HEK293 (cell line): ENCODE data around the gene FAM180A.

Source experiments
- OSR2 ChIP-seq: fragments of 450-650 bp; formaldehyde crosslinking; IDR thresholded peaks from 2 replicates; pipeline ENCODE4 v1.5.1; 2016; ENCODE audit warnings: missing biosample characterization, missing genetic modification characterization
- SALL2 ChIP-seq: fragments of 450-650 bp; formaldehyde crosslinking; IDR thresholded peaks from 2 replicates; pipeline ENCODE4 v1.5.0; 2017; ENCODE audit warnings: missing biosample characterization, mild to moderate bottlenecking, missing genetic modification characterization, borderline replicate concordance
- SCRT2 ChIP-seq: fragments of 450-650 bp; formaldehyde crosslinking; IDR thresholded peaks from 2 replicates; pipeline ENCODE4 v1.5.1; 2016; ENCODE audit warnings: missing biosample characterization, missing genetic modification characterization
- SP7 ChIP-seq: fragments of 450-650 bp; formaldehyde crosslinking; IDR thresholded peaks from 2 replicates; pipeline ENCODE4 v1.5.1; 2016; ENCODE audit warnings: missing biosample characterization, missing genetic modification characterization
- YY2 ChIP-seq: fragments of 450-650 bp; formaldehyde crosslinking; IDR thresholded peaks from 2 replicates; pipeline ENCODE4 v1.5.1; 2016; ENCODE audit warnings: missing biosample characterization, missing genetic modification characterization
- ZBTB7A ChIP-seq: fragments of 450-650 bp; formaldehyde crosslinking; IDR thresholded peaks from 2 replicates; pipeline ENCODE4 v1.5.1; 2016; ENCODE audit warnings: low read depth, missing biosample characterization, missing genetic modification characterization
- ZFP37 ChIP-seq: fragments of 450-650 bp; formaldehyde crosslinking; IDR thresholded peaks from 2 replicates; pipeline ENCODE4 v1.5.1; 2016; ENCODE audit warnings: missing biosample characterization, missing genetic modification characterization
- ZNF138 ChIP-seq: fragments of 450-650 bp; formaldehyde crosslinking; IDR thresholded peaks from 2 replicates; pipeline ENCODE4 v1.5.1; 2016; ENCODE audit warnings: missing biosample characterization, missing genetic modification characterization, borderline replicate concordance
- ZNF146 ChIP-seq: fragments of 450-650 bp; formaldehyde crosslinking; IDR thresholded peaks from 2 replicates; pipeline ENCODE4 v1.5.1; 2016; ENCODE audit warnings: missing biosample characterization, missing genetic modification characterization
- ZNF157 ChIP-seq: fragments of 450-650 bp; formaldehyde crosslinking; IDR thresholded peaks from 2 replicates; pipeline ENCODE4 v1.5.1; 2016; ENCODE audit warnings: missing biosample characterization, missing genetic modification characterization
- ZNF169 ChIP-seq: fragments of 450-650 bp; formaldehyde crosslinking; IDR thresholded peaks from 2 replicates; pipeline ENCODE4 v1.5.1; 2016; ENCODE audit warnings: missing biosample characterization, missing genetic modification characterization
- ZNF221 ChIP-seq: fragments of 450-650 bp; formaldehyde crosslinking; IDR thresholded peaks from 2 replicates; pipeline ENCODE4 v1.5.1; 2017; ENCODE audit warnings: missing biosample characterization, missing genetic modification characterization, borderline replicate concordance
- ZNF23 ChIP-seq: fragments of 450-650 bp; formaldehyde crosslinking; IDR thresholded peaks from 2 replicates; pipeline ENCODE4 v1.5.1; 2016; ENCODE audit warnings: missing biosample characterization, missing genetic modification characterization, borderline replicate concordance
- ZNF266 ChIP-seq: fragments of 450-650 bp; formaldehyde crosslinking; IDR thresholded peaks from 2 replicates; pipeline ENCODE4 v1.5.1; 2016; ENCODE audit warnings: missing biosample characterization, missing genetic modification characterization, low read depth
- ZNF274 ChIP-seq, 2 experiments: fragments of 200-500 bp in 1 of 2; fragments of 450-650 bp in 1 of 2; sonication (Bioruptor generic) in 1 of 2; formaldehyde crosslinking in 1 of 2; IDR thresholded peaks; 2 replicates each; pipeline versions ENCODE4 v1.5.1 to v1.6.1; 2014 to 2016; ENCODE audit warnings: borderline replicate concordance in 1 of 2, inconsistent platforms in 1 of 2, low read length in 1 of 2, missing biosample characterization in 1 of 2, missing genetic modification characterization in 1 of 2
- ZNF341 ChIP-seq: fragments of 450-650 bp; formaldehyde crosslinking; IDR thresholded peaks from 2 replicates; pipeline ENCODE4; 2016; ENCODE audit warnings: low read depth, missing biosample characterization, missing genetic modification characterization
- ZNF416 ChIP-seq: fragments of 450-650 bp; formaldehyde crosslinking; IDR thresholded peaks from 2 replicates; pipeline ENCODE4 v1.5.1; 2016; ENCODE audit warnings: missing biosample characterization, missing genetic modification characterization
- ZNF529 ChIP-seq: fragments of 450-650 bp; formaldehyde crosslinking; IDR thresholded peaks from 2 replicates; pipeline ENCODE4 v1.5.1; 2017; ENCODE audit warnings: missing genetic modification characterization, missing biosample characterization; ENCODE audit not compliant: insufficient replicate concordance
- ZNF558 ChIP-seq: fragments of 450-650 bp; formaldehyde crosslinking; IDR thresholded peaks from 2 replicates; pipeline ENCODE4 v1.5.1; 2016; ENCODE audit warnings: missing biosample characterization, missing genetic modification characterization
- ZNF623 ChIP-seq: fragments of 450-650 bp; formaldehyde crosslinking; IDR thresholded peaks from 2 replicates; pipeline ENCODE4 v1.5.1; 2016; ENCODE audit warnings: missing biosample characterization, missing genetic modification characterization
- ZNF624 ChIP-seq: fragments of 450-650 bp; formaldehyde crosslinking; IDR thresholded peaks from 2 replicates; pipeline ENCODE4 v1.5.1; 2017; ENCODE audit warnings: missing biosample characterization, missing genetic modification characterization
- ZNF837 ChIP-seq: fragments of 450-650 bp; formaldehyde crosslinking; IDR thresholded peaks from 2 replicates; pipeline ENCODE4 v1.5.1; 2016; ENCODE audit warnings: missing biosample characterization, missing genetic modification characterization
- ZNF843 ChIP-seq: fragments of 450-650 bp; formaldehyde crosslinking; IDR thresholded peaks from 2 replicates; pipeline ENCODE4 v1.5.1; 2016; ENCODE audit warnings: missing biosample characterization, missing genetic modification characterization
- TF ChIP-seq, protein P1 (sequence below): fragments of 450-650 bp; formaldehyde crosslinking; IDR thresholded peaks from 2 replicates; pipeline ENCODE4 v1.5.1; 2016; ENCODE audit warnings: missing biosample characterization, missing genetic modification characterization
- TF ChIP-seq, protein P2 (sequence below): fragments of 450-650 bp; formaldehyde crosslinking; IDR thresholded peaks from 2 replicates; pipeline ENCODE4 v1.5.1; 2016; ENCODE audit warnings: missing biosample characterization, missing genetic modification characterization
- TF ChIP-seq, protein P3 (sequence below): fragments of 450-650 bp; formaldehyde crosslinking; conservative IDR thresholded peaks from 2 replicates; pipeline ENCODE4 v1.5.1; 2016; ENCODE audit warnings: low read depth, missing biosample characterization, missing genetic modification characterization
- TF ChIP-seq, protein P4 (sequence below): fragments of 450-650 bp; formaldehyde crosslinking; IDR thresholded peaks from 2 replicates; pipeline ENCODE4 v1.5.1; 2016; ENCODE audit warnings: missing biosample characterization, missing genetic modification characterization
- TF ChIP-seq, protein P5 (sequence below): fragments of 450-650 bp; formaldehyde crosslinking; IDR thresholded peaks from 2 replicates; pipeline ENCODE4 v1.5.1; 2017; ENCODE audit warnings: missing biosample characterization, missing genetic modification characterization
- TF ChIP-seq, protein P6 (sequence below): fragments of 450-650 bp; formaldehyde crosslinking; IDR thresholded peaks from 2 replicates; pipeline ENCODE4 v1.5.1; 2016; ENCODE audit warnings: missing biosample characterization, missing genetic modification characterization

The FAM180A gene

DNA sequence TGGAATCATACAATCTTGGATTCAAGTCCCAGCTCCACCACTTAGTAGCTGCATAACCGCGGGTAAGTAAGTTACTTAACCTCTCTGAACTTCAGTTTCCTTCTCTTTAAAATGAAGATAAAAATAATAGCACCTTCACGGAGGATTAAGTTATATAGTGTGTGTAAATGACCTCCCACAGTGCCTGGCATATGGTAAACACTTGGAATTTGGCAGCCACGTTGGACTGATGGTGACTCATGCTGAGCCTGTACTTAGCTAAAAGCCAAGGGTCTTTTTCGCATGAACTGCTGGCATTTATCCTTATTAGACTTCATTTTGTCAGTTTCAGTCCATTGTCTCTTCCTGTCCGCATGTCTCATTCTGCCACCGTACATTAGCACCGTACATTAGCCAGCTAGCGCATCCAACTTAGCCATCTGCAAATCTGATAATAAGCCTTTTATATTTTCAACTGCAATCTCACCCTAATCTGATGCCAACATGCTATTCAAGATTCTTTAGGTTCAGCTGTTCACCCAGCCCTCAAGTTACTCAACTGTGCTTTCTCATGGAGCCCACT is 31.9 kb downstream of the FAM180A start (continued):
- TF ChIP-seq SALL2 (tag by site-specific recombination) = no peak
- no peak for TF ChIP-seq ZBTB7A (tag by site-specific recombination)
- TF ChIP-seq, protein P1, sequence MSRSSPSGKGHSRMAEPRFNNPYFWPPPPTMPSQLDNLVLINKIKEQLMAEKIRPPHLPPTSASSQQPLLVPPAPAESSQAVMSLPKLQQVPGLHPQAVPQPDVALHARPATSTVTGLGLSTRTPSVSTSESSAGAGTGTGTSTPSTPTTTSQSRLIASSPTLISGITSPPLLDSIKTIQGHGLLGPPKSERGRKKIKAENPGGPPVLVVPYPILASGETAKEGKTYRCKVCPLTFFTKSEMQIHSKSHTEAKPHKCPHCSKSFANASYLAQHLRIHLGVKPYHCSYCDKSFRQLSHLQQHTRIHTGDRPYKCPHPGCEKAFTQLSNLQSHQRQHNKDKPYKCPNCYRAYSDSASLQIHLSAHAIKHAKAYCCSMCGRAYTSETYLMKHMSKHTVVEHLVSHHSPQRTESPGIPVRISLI (tag by site-specific recombination) = peak; percentile 81; the same call in 1 of the 2 replicates
- TF ChIP-seq YY2 = no peak
- TF ChIP-seq ZNF558 (tag by site-specific recombination) = peak; percentile 76
- no peak for TF ChIP-seq ZNF529 (tag by site-specific recombination)
- TF ChIP-seq ZNF416 (tag by site-specific recombination) = no peak
- TF ChIP-seq ZNF23 (tag by site-specific recombination) = no peak
- TF ChIP-seq ZNF146 (tag by site-specific recombination) = peak; percentile 73
- TF ChIP-seq OSR2 (tag by site-specific recombination) = peak; percentile 100
- no peak for TF ChIP-seq ZNF266 (tag by site-specific recombination)
- no peak for TF ChIP-seq ZNF138 (tag by site-specific recombination)
- TF ChIP-seq SCRT2 = no peak
- no peak for TF ChIP-seq ZNF169 (tag by site-specific recombination)
- TF ChIP-seq ZFP37 (tag by site-specific recombination) = peak; percentile 93
- TF ChIP-seq, protein P2, sequence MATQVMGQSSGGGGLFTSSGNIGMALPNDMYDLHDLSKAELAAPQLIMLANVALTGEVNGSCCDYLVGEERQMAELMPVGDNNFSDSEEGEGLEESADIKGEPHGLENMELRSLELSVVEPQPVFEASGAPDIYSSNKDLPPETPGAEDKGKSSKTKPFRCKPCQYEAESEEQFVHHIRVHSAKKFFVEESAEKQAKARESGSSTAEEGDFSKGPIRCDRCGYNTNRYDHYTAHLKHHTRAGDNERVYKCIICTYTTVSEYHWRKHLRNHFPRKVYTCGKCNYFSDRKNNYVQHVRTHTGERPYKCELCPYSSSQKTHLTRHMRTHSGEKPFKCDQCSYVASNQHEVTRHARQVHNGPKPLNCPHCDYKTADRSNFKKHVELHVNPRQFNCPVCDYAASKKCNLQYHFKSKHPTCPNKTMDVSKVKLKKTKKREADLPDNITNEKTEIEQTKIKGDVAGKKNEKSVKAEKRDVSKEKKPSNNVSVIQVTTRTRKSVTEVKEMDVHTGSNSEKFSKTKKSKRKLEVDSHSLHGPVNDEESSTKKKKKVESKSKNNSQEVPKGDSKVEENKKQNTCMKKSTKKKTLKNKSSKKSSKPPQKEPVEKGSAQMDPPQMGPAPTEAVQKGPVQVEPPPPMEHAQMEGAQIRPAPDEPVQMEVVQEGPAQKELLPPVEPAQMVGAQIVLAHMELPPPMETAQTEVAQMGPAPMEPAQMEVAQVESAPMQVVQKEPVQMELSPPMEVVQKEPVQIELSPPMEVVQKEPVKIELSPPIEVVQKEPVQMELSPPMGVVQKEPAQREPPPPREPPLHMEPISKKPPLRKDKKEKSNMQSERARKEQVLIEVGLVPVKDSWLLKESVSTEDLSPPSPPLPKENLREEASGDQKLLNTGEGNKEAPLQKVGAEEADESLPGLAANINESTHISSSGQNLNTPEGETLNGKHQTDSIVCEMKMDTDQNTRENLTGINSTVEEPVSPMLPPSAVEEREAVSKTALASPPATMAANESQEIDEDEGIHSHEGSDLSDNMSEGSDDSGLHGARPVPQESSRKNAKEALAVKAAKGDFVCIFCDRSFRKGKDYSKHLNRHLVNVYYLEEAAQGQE = peak; percentile 15; the same call in 1 of the 2 replicates
- TF ChIP-seq ZNF624 (tag by site-specific recombination) = no peak
- TF ChIP-seq, protein P3, sequence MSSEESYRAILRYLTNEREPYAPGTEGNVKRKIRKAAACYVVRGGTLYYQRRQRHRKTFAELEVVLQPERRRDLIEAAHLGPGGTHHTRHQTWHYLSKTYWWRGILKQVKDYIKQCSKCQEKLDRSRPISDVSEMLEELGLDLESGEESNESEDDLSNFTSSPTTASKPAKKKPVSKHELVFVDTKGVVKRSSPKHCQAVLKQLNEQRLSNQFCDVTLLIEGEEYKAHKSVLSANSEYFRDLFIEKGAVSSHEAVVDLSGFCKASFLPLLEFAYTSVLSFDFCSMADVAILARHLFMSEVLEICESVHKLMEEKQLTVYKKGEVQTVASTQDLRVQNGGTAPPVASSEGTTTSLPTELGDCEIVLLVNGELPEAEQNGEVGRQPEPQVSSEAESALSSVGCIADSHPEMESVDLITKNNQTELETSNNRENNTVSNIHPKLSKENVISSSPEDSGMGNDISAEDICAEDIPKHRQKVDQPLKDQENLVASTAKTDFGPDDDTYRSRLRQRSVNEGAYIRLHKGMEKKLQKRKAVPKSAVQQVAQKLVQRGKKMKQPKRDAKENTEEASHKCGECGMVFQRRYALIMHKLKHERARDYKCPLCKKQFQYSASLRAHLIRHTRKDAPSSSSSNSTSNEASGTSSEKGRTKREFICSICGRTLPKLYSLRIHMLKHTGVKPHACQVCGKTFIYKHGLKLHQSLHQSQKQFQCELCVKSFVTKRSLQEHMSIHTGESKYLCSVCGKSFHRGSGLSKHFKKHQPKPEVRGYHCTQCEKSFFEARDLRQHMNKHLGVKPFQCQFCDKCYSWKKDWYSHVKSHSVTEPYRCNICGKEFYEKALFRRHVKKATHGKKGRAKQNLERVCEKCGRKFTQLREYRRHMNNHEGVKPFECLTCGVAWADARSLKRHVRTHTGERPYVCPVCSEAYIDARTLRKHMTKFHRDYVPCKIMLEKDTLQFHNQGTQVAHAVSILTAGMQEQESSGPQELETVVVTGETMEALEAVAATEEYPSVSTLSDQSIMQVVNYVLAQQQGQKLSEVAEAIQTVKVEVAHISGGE (tag by site-specific recombination) = no peak
- no peak for TF ChIP-seq ZNF221 (tag by site-specific recombination)
- peak; percentile 97 for TF ChIP-seq SP7 (tag by site-specific recombination)
- peak; percentile 91 for TF ChIP-seq ZNF623 (tag by site-specific recombination)
- TF ChIP-seq ZNF274 (IDR thresholded peaks at IDR 0.05; ENCODE audit: low read length) = no peak
- no peak for TF ChIP-seq ZNF274 (tag by site-specific recombination; IDR thresholded peaks at IDR 0.05; ENCODE audit: borderline replicate concordance)
- TF ChIP-seq ZNF157 (tag by site-specific recombination) = no peak
- TF ChIP-seq, protein P4, sequence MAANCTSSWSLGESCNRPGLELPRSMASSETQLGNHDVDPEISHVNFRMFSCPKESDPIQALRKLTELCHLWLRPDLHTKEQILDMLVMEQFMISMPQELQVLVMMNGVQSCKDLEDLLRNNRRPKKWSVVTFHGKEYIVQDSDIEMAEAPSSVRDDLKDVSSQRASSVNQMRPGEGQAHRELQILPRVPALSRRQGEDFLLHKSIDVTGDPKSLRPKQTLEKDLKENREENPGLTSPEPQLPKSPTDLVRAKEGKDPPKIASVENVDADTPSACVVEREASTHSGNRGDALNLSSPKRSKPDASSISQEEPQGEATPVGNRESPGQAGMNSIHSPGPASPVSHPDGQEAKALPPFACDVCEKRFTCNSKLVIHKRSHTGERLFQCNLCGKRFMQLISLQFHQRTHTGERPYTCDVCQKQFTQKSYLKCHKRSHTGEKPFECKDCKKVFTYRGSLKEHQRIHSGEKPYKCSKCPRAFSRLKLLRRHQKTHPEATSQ (tag by site-specific recombination) = no peak
- TF ChIP-seq ZNF843 (tag by site-specific recombination) = peak; percentile 100
- TF ChIP-seq ZNF837 = no peak
- no peak for TF ChIP-seq ZNF341 (tag by site-specific recombination)
- TF ChIP-seq, protein P5, sequence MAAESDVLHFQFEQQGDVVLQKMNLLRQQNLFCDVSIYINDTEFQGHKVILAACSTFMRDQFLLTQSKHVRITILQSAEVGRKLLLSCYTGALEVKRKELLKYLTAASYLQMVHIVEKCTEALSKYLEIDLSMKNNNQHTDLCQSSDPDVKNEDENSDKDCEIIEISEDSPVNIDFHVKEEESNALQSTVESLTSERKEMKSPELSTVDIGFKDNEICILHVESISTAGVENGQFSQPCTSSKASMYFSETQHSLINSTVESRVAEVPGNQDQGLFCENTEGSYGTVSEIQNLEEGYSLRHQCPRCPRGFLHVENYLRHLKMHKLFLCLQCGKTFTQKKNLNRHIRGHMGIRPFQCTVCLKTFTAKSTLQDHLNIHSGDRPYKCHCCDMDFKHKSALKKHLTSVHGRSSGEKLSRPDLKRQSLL (tag by site-specific recombination) = peak; percentile 72; the same call in 1 of the 2 replicates
- TF ChIP-seq, protein P6, sequence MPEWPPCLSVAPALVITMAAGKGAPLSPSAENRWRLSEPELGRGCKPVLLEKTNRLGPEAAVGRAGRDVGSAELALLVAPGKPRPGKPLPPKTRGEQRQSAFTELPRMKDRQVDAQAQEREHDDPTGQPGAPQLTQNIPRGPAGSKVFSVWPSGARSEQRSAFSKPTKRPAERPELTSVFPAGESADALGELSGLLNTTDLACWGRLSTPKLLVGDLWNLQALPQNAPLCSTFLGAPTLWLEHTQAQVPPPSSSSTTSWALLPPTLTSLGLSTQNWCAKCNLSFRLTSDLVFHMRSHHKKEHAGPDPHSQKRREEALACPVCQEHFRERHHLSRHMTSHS = peak; percentile 90
